Effector CD8-positive, alpha-beta T cell (primary cell): ENCODE results near the gene OR4D1.

Experiments
- DNase-seq: peaks from one replicate; lab custom pipeline; 2025; lab: John Stamatoyannopoulos, UW

Gene OR4D1

GRCh38 chr17:58153671-58154070 lies 5.5 kb downstream of the OR4D1 start:
- DNase-seq = no peak

GRCh38 chr17:58156839-58157803 lies 8.9 kb downstream of the OR4D1 start:
- DNase-seq = peak; percentile 17

- DNase-seq = no peak
These were observed 10.0 kb downstream of the OR4D1 start for GRCh38 chr17:58158181-58158580.

- DNase-seq = no peak
These were observed 13.4 kb downstream of the OR4D1 start for GRCh38 chr17:58161566-58161965.

GRCh38 chr17:58165981-58166380 lies 17.8 kb downstream of the OR4D1 start:
- DNase-seq = no peak

- no peak for DNase-seq
These were observed 18.5 kb downstream of the OR4D1 start, which contains the start of gene OR4D2 for GRCh38 chr17:58166682-58167081. Gene OR4D2 (plus strand): TSS chr17:58166982. CDS start chr17:58169656, 2,674 bp downstream.

- no peak for DNase-seq
These were observed 22.4 kb downstream of the OR4D1 start for GRCh38 chr17:58170622-58171021.

- DNase-seq = peak; percentile 13
These were observed 24.3 kb downstream of the OR4D1 start for GRCh38 chr17:58172369-58173071.

GRCh38 chr17:58174871-58175270 lies 26.7 kb downstream of the OR4D1 start:
- no peak for DNase-seq

GRCh38 chr17:58176200-58176599 lies 28.0 kb downstream of the OR4D1 start:
- DNase-seq = no peak

GRCh38 chr17:58181796-58182195 lies 33.6 kb downstream of the OR4D1 start:
- no peak for DNase-seq

- DNase-seq = no peak
These were observed 35.3 kb downstream of the OR4D1 start for GRCh38 chr17:58183514-58183913.

- no peak for DNase-seq
These were observed 36.3 kb downstream of the OR4D1 start for GRCh38 chr17:58184308-58184985.

GRCh38 chr17:58184986-58185761 lies 37.0 kb downstream of the OR4D1 start:
- DNase-seq = no peak

- DNase-seq = no peak
These were observed 38.4 kb downstream of the OR4D1 start for GRCh38 chr17:58186591-58186990.

- no peak for DNase-seq
These were observed 38.9 kb downstream of the OR4D1 start for GRCh38 chr17:58187063-58187462.

- DNase-seq = no peak
These were observed 39.5 kb downstream of the OR4D1 start for GRCh38 chr17:58187675-58188074.

GRCh38 chr17:58189436-58190146 lies 41.4 kb downstream of the OR4D1 start:
- DNase-seq = no peak

- DNase-seq = no peak
These were observed 43.2 kb downstream of the OR4D1 start for GRCh38 chr17:58191241-58191896.

GRCh38 chr17:58192612-58193011 lies 44.4 kb downstream of the OR4D1 start, which contains the start of gene EPX:
Gene EPX (plus strand): TSS chr17:58192726. CDS start chr17:58192847, 121 bp downstream.
- no peak for DNase-seq
